A673 (cell line): Measurements from ENCODE around the gene SYK. TPM values are rescaled to one million over a fixed set of nuclear protein-coding genes. Genes with fewer than 3 reads are reported as not detected.

ENCODE experiments used
- BruUV-seq: library from RNA; stranded (reverse); fragments of 400-500 nt; replicated peaks from 2 replicates; lab custom pipeline; 2021; lab: Mats Ljungman, UMichigan
- CTCF ChIA-PET: fragments of 300-600 bp; sonication (Branson Sonifier 250); formaldehyde crosslinking; loops from one replicate; lab custom pipeline; 2022; ENCODE audit warnings: antibody characterized with exemption; lab: Charles Lee
- POLR2A ChIA-PET: fragments of 300-600 bp; sonication (Branson Sonifier 250); formaldehyde crosslinking; loops from one replicate; lab custom pipeline; 2022; ENCODE audit warnings: antibody characterized with exemption; ENCODE audit not compliant: low non-redundant PET; lab: Charles Lee
- DNase-seq: peaks from one replicate; pipeline ENCODE4 v3.0.0-alpha.2; 2015; ENCODE audit warnings: low spot score
- H3K27ac ChIP-seq: fragments of 200-600 bp; sonication (generic); 2 replicates; pipeline ENCODE4 v1.5.1; 2016; ENCODE audit warnings: mixed run types, low read depth, mild to moderate bottlenecking, mixed read lengths, antibody characterized with exemption, low read length; ENCODE audit not compliant: poor library complexity, severe bottlenecking
- H3K27me3 ChIP-seq: fragments of 200-600 bp; sonication (generic); replicated peaks from 2 replicates; pipeline ENCODE4 v1.6.1; 2017; ENCODE audit warnings: mixed run types, low read depth, mild to moderate bottlenecking, mixed read lengths, antibody characterized with exemption, low read length; ENCODE audit not compliant: insufficient read depth, poor library complexity
- H3K36me3 ChIP-seq: fragments of 200-600 bp; sonication (generic); 2 replicates; pipeline ENCODE4 v1.6.1; 2016; ENCODE audit warnings: mixed run types, mild to moderate bottlenecking, mixed read lengths, antibody characterized with exemption, low read length; ENCODE audit not compliant: insufficient read depth, poor library complexity, severe bottlenecking
- H3K4me1 ChIP-seq: fragments of 200-600 bp; sonication (generic); 2 replicates; pipeline ENCODE4 v1.6.1; 2017; ENCODE audit warnings: mixed run types, mild to moderate bottlenecking, mixed read lengths, antibody characterized with exemption, low read length; ENCODE audit not compliant: insufficient read depth, poor library complexity, severe bottlenecking
- H3K4me3 ChIP-seq: fragments of 200-600 bp; sonication (generic); 2 replicates; pipeline ENCODE4 v1.5.1; 2016; ENCODE audit warnings: low read depth, mixed run types, mild to moderate bottlenecking, mixed read lengths, low read length; ENCODE audit not compliant: poor library complexity, severe bottlenecking
- H3K9me3 ChIP-seq: fragments of 200-600 bp; sonication (generic); 2 replicates; pipeline ENCODE4 v1.6.1; 2016; ENCODE audit warnings: mixed run types, low read depth, mild to moderate bottlenecking, mixed read lengths, antibody characterized with exemption, low read length; ENCODE audit not compliant: poor library complexity, severe bottlenecking
- EZH2 ChIP-seq: fragments of 200-600 bp; sonication (generic); IDR thresholded peaks from 2 replicates; pipeline ENCODE4 v1.6.1; 2017; ENCODE audit warnings: borderline replicate concordance, low read depth, mild to moderate bottlenecking, mixed read lengths, antibody characterized with exemption, low read length; ENCODE audit not compliant: poor library complexity, severe bottlenecking
- intact Hi-C: fragments of 100-400 bp; cut with micrococcal nuclease; formaldehyde crosslinking; loops from one replicate; pipeline ENCODE4 v1.10.0; 2022; ENCODE audit not compliant: unreplicated experiment
- total RNA-seq: library from RNA; stranded (reverse); gene quantifications from 2 replicates; pipeline ENCODE4 v1.2.3, GENCODE V29; 2021
- TF ChIP-seq, protein P1 (sequence below): fragments of 300-800, 200-600 bp; sonication (generic); conservative IDR thresholded peaks from 2 replicates; pipeline ENCODE4 v1.5.1; 2017; ENCODE audit warnings: low read depth, mild to moderate bottlenecking, antibody characterized with exemption, low read length, moderate library complexity, mixed read lengths

The SYK gene
- total RNA-seq, 1 experiment from 2014 or later = 14.9 TPM

- intact Hi-C loops = no loop called here
Measured at GRCh38 chr9:90808398-90808797, 6.8 kb downstream of the SYK start.

DNA sequence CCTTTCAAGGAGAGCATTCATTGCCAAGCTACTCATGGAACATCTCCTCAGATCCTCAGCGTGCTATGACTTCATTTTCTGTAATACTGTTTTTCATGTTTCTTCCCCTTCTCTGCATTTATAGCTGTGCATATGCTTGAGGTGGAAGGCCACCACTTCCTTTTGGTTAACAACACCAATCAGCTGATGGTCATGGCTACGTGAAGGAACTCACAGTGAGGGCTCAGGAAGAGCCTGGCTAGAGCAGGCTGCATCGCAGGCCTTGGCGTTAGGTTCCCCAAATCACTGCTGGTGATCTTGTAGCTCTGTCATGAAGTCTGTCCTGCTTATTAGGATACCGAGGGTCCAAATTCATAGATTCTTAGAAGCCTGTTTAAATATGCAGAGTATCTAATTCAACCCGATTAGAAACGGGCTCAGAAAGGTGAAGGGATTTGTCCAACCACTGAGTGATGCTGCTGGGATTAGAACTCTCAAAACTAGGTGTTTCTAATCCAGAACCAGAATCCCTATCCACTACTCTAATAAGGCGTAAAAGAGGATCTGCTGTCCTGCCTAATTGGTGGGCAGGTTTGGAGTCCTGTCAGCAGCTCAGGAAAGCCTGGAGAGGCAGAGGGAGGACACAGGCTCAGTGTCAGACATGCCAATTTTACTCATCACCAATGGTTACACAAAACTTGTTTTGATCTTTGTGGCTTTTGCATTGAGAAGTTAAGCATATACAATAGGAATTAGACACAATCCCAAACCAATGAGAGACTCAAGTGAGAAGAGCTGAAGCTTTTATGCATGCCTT is 7.5 kb downstream of the SYK start:
- TF ChIP-seq EZH2 = no peak
- TF ChIP-seq, protein P1, sequence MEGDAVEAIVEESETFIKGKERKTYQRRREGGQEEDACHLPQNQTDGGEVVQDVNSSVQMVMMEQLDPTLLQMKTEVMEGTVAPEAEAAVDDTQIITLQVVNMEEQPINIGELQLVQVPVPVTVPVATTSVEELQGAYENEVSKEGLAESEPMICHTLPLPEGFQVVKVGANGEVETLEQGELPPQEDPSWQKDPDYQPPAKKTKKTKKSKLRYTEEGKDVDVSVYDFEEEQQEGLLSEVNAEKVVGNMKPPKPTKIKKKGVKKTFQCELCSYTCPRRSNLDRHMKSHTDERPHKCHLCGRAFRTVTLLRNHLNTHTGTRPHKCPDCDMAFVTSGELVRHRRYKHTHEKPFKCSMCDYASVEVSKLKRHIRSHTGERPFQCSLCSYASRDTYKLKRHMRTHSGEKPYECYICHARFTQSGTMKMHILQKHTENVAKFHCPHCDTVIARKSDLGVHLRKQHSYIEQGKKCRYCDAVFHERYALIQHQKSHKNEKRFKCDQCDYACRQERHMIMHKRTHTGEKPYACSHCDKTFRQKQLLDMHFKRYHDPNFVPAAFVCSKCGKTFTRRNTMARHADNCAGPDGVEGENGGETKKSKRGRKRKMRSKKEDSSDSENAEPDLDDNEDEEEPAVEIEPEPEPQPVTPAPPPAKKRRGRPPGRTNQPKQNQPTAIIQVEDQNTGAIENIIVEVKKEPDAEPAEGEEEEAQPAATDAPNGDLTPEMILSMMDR = no peak
- Histone ChIP-seq H3K9me3 (no peaks in the 10 kb centered on the region), H3K27me3 (no peaks in the 10 kb centered on the region), H3K4me3 (no peak overlapping the region), H3K27ac (no peak overlapping the region), H3K4me1 (peaks cover 29% of the 10 kb centered on the region), H3K36me3 (no peaks in the 10 kb centered on the region)
- POLR2A ChIA-PET = no interaction called here
- CTCF ChIA-PET = no interaction called here
- no TSS peak for BruUV-seq
- no peak for DNase-seq
- intact Hi-C loops = no loop called here

More at GRCh38 chr9:90808398-90808797, 6.8 kb downstream of the SYK start:
- Histone ChIP-seq H3K27ac (no peak overlapping the region), H3K9me3 (no peaks in the 10 kb centered on the region), H3K27me3 (no peaks in the 10 kb centered on the region), H3K4me3 (no peak overlapping the region), H3K36me3 (no peaks in the 10 kb centered on the region), H3K4me1 (peaks cover 34% of the 10 kb centered on the region)
- no peak for DNase-seq
- CTCF ChIA-PET = no interaction called here
- POLR2A ChIA-PET = no interaction called here
- BruUV-seq = no TSS peak
- TF ChIP-seq EZH2 = no peak
- TF ChIP-seq, protein P1 = no peak

GRCh38 chr9:90810691-90811090 is 9.1 kb downstream of the SYK start:
- ChIA-PET CTCF (no interaction called here), POLR2A (no interaction called here)
- no peak for DNase-seq
- Histone ChIP-seq H3K4me3 (no peak overlapping the region), H3K36me3 (no peaks in the 10 kb centered on the region), H3K9me3 (no peaks in the 10 kb centered on the region), H3K27ac (no peak overlapping the region), H3K27me3 (no peaks in the 10 kb centered on the region), H3K4me1 (peaks cover 26% of the 10 kb centered on the region)
- intact Hi-C loops = no loop called here
- TF ChIP-seq EZH2 = no peak
- TF ChIP-seq, protein P1 = no peak
- BruUV-seq = no TSS peak
